ENCODE data around the gene DDX10.

GRCh38 chr11:108873941-108874340 lies 209.1 kb downstream of the DDX10 start:
- TF ChIP-seq, protein P1, sequence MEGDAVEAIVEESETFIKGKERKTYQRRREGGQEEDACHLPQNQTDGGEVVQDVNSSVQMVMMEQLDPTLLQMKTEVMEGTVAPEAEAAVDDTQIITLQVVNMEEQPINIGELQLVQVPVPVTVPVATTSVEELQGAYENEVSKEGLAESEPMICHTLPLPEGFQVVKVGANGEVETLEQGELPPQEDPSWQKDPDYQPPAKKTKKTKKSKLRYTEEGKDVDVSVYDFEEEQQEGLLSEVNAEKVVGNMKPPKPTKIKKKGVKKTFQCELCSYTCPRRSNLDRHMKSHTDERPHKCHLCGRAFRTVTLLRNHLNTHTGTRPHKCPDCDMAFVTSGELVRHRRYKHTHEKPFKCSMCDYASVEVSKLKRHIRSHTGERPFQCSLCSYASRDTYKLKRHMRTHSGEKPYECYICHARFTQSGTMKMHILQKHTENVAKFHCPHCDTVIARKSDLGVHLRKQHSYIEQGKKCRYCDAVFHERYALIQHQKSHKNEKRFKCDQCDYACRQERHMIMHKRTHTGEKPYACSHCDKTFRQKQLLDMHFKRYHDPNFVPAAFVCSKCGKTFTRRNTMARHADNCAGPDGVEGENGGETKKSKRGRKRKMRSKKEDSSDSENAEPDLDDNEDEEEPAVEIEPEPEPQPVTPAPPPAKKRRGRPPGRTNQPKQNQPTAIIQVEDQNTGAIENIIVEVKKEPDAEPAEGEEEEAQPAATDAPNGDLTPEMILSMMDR (IDR thresholded peaks at IDR 0.05; ENCODE audit: insufficient read depth, low read depth, low read length) = no peak
- TF ChIP-seq EZH2 (IDR thresholded peaks at IDR 0.05; ENCODE audit: insufficient read depth, low read length) = no peak
